Stimulated activated CD4-positive, alpha-beta T cell treated with anti-CD3 and anti-CD28 coated beads, Interleukin-2, amount 100 ng/mL, for 4 hours (primary cell): ENCODE measurements around the gene PPA2.

ENCODE experiments used
- DNase-seq: peaks from one replicate; pipeline ENCODE4 v3.0.0-alpha.2; 2020; ENCODE audit warnings: low read depth

Gene PPA2

DNA sequence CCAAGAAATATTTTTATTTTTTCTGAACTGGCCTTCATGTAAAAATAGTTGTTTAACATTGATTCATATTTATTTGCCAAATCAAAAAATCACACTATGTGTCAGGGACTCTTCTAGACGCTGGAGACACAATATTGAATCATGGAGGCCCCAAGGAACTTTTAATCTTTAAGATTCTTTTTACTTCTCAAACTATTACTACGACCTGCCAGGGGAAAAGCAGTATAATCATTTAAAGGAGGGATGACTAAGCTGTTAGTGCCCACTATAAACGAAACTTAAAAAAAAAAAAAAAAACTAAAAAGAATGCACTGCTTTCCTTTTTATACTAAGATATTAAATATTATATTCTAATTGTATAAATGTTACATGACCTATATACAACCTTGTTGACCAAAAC is 84.7 kb downstream of the PPA2 start:
- no peak for DNase-seq

DNA sequence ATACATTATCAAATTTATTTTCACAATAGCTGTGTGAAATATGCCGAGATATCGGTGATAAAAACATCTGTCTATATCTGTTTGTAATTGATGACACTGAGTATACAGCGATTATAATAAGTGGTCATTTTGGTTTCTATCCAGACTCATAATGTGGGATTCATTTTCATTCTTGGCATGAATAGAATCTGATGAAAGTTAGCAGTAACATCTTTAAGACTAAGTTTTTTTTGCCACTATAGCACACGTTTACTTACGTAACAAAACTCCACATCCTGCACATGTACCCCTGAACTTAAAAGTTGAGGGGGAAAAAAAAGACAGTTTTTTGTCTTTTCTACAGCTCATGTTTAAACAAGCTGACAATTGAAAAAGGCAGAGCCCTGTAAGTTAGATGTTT is 86.4 kb downstream of the PPA2 start:
- no peak for DNase-seq

DNA sequence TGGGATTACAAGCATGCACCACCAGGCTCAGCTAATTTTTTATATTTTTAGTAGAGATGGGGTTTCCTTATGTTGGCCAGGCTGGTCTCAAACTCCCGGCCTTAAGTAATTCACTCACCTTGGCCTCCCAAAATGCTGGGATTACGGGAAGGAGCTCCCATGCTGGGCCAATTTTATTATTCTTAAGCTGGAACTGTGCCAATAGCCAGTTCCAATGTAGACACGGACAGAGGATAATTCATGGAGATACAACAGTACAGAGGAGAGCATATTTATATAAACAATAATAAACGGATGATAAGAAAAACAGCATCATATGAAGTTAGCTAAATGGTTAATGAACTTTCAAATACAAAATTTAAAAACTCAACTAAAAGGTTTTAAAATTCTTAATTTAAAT is 87.8 kb downstream of the PPA2 start:
- DNase-seq: no peak

DNA sequence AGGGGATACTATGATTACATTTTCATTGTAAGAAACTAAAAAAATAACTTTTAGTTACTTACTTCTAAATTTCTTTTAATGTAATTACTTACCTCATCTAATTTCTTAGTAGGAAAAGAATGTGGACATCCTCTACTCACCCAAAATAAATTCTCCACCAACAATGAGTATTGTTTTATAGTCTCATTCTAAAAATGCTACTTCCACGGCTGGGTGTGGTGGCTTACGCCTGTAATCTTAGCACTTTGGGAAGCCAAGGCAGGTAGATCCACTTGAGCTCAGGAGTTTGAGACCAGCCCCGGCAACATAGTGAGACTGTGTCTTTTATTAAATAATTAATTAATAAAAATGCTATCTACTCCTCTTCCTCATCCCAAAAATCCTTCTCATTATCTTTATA is 99.8 kb downstream of the PPA2 start:
- DNase-seq: no peak

DNA sequence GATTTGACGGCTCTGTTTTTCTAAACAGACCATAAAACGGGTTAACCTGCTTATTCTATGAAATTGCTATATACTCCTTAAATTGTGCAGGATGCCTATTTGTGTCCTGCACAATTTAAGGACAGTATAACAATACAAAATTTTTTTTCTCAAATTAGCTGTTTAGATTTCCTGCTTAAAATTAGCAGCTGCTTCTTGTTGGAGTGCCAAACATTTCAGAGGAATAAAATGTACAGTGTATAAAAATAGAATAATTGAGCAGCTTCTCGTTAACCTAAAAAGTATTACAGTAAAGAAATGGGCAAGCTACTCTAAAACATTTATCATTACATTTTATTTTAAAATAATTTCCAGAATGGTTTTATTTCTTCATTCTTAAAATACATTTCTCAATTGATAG is 100.5 kb downstream of the PPA2 start:
- no peak for DNase-seq

DNA sequence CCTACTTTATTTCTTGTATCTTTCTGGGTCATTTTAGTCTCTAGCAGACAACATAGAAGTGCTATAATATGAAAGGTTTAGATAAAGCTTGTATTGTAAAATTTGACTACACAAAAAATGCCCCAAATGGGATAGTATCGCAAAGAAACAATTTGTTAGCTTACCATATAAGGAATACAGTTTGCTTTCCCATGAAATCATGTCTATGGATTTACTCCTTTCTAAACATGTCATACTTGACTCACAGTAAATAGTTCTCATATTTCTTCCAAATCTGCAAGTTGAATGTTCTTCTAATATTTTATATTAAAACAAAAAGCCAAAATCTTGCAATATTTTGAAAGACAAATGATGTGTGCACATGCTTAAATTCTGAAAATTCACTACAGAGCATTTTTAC is 103.9 kb downstream of the PPA2 start:
- no peak for DNase-seq

DNA sequence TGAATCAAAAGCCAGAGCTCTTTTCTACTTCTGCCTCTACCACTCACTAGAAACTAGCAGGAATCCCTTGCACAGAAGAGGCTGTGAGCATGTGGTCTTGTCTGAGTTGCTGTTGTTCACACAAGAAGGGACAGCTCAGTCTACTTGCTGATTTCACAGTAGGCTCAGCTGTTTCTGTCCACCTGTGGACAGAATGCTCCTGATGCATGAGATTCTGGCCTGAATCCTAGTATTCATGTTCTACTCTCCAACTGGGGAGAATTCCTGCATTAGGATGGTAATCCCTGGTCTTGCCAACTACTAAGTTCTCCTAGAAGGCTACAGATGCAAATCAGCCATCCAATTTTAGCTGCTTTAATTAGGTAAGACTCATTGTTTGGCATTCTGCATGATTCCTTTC is 112.8 kb downstream of the PPA2 start:
- DNase-seq: no peak

DNA sequence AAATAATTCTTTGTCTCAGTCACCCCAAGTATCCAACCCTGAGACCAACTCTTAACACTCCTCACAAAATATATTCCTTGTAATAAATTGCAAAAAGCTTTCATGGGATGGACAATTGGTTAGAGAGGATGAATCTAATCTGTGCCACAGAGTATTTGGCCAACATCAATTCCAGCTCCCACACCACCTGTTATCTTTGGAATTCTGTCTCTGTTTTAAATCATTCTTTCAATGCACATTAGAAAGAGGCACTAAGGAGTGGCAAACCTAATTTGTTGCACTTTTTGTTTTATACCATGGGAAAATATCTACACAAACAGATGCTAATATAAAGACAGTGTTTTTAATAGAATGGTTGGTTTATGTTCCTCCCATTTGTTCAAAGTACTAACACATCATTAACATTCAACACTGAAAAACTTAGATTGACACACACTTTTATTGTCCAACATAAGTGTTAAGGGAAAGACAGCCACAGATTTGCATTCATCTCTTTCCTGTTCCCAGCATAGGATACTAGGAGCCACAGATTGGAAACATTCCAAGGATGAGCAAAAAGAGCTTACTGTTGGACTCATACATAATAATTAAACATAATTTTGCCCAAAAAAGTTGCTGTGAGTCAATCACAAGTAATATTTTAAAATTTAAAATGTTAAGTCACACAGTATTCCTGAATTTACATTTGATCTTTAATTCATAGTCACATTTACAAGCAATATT is 116.4 kb downstream of the PPA2 start:
- no peak for DNase-seq

DNA sequence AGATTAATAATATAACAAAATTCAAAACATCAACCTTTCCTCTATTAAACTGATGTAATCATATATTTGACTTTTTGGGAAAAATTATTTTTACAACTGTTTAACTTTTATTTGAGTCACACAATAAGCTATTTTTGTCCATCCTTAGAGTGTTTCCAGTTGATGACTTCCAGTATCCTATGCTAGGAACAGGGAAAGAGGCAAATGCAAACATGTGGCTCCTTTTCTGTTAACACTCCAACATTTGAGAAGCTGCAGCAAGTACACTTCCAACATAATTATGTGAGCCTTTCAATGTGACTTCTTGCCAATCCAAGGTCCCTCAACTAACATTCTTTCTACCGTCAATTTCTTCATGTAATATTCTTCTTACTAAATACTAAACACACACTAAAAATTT is 117.7 kb downstream of the PPA2 start:
- DNase-seq: no peak

DNA sequence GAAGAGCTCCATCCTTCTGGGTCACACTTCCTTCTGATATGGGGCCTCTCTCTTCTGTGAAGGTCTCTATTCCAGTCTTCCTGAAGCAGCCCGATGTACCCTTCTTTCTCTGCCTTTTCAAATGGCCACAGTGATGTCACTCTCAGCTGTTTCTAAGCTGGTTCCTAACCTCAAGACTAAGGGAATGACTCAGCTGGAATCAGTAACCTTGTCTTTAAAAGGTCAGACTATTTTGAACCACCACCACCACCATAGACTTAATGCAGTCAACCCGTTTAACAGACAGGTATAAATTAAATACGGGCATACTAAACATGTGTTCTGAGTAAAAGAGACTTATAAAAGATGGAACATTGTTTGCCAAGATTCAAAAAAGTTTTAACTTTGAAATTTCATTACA is 121.0 kb downstream of the PPA2 start:
- no peak for DNase-seq

DNA sequence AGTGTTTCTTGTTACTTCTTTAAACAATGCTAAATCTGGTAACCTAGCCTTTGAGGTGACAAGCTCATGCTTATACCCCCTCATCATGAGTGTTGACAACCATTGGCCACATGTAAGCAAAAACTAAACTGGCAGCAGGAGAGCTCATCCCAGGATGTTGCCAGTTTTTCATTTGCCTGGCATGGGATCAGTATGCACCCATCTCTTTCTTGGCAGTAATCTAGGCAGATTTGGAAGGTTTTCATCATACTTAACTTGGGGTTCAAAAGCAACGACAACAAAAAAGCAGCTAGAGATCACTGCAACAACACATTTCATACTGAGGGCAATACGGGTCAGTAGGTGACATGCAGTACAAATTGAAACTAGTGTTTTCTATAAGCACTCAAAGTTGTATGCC is 122.0 kb downstream of the PPA2 start:
- no peak for DNase-seq

DNA sequence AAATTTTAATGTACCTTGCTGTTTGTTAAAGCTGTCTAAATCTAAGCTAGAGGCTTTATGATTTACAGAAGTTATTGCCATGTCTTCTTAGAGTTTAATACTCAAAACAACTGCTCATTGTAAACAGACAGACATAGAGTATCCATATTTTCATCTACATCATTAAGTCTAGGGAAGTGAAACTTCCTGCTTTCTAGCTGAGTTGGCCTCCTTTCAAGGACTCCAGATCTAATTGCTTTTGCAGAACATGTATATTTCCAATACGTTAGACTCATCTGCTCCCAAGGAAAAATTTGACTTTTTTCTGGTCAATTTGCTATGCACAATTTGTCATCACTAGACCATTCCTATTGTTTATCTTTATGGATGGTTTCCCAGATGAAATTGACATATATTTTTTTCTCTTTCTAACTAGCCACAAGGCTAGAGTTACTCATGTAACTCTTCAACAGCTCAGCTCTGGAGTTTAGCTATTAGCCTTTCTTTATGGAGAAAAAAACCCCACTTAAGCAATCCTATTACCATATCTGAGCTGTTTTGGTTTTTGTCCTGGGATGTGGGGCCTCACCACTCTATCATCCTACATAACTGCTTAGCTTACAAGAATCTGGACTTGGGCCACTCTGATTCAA is 122.9 kb downstream of the PPA2 start:
- DNase-seq: no peak

DNA sequence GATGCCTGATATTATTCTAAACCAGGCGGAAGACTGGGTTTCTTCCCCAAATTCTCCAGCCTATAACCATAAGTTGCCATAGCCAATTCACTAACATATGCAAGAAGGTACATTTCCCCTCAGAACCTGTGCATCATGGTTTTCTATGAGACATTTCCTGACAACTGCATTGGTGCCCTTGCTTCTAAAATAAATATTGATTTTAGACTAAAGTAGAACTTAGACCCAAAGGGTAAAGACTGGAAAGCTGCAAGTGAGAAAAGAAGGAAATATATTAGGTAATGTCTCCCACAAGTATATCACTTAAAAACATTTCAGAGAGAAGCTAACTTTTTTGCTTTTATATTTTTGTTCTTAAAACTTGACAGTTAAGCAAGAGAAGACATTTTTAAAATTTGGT is 125.1 kb downstream of the PPA2 start:
- no peak for DNase-seq

DNA sequence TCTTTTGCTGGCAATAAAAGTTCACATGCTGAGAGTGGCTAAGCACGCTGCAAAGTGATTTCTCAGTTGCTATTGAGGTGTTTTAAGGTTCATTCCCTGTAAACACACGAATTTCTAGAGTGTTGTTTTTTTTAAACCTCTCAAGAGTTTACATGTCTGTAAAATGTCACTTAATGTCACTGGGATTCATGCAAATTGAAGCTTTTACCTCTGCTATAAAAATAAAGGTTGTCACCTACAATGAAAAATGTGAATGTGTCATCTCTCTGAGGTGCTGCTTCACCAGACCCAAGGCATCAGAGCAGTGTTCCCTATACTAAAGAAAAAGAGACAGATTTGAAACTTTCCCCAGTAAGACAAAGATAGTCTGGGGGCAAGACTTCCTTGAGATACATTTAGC is 127.0 kb downstream of the PPA2 start:
- no peak for DNase-seq

DNA sequence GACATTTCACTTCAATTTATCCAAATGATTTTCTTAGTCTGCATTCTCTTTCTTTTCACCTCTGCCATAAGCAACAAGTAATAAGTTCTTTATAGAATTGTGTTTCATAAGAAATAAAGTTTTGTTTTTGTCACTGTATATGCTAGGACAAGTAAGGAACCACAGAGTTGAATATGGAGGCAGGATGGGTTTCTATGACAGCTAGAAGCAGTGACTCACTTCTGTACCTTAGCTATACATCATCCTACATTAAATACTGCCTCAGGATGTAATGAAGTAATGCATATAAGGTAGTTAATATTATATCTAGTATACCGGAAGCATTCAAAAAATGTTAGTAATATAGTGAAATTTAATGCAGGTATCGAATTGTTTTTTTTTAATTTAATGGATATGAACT is 128.0 kb downstream of the PPA2 start:
- DNase-seq: no peak

DNA sequence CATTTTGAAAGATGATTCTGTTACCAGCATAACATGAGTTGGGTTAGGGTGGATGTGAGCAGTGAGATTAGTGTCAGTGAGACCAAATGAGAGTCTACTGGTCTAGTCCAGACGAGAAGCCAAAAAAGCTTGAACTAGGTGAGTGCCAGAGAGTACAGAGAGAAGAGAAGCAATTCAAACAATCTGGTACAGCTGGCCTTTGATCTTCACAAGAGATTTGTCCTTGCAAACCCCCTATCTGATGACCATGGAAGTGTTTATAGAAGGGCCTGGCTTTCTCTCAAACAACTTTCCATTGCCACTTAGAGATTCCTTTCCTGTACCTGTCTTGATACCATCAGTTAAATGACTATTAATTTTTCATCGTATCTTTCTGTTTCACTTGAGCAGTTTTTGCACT is 128.5 kb downstream of the PPA2 start:
- DNase-seq: no peak

DNA sequence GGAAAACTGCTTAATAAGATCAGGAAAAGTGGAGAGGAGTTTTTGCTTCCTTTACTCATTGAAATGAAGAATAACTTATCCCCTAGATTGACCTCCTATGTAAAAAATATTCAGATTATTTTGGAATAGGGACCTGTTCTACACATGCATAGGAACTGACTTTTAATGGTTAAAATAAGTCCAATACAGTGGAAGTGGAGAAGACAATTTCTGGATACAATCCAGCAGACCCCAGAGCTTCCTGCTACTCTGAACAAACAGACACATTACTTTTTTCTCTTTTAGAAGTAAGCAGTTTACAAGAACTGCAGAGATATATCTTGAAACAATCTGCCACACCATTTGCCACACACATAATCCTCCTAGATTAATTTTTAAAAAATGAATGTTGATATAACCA is 129.7 kb downstream of the PPA2 start:
- no peak for DNase-seq

DNA sequence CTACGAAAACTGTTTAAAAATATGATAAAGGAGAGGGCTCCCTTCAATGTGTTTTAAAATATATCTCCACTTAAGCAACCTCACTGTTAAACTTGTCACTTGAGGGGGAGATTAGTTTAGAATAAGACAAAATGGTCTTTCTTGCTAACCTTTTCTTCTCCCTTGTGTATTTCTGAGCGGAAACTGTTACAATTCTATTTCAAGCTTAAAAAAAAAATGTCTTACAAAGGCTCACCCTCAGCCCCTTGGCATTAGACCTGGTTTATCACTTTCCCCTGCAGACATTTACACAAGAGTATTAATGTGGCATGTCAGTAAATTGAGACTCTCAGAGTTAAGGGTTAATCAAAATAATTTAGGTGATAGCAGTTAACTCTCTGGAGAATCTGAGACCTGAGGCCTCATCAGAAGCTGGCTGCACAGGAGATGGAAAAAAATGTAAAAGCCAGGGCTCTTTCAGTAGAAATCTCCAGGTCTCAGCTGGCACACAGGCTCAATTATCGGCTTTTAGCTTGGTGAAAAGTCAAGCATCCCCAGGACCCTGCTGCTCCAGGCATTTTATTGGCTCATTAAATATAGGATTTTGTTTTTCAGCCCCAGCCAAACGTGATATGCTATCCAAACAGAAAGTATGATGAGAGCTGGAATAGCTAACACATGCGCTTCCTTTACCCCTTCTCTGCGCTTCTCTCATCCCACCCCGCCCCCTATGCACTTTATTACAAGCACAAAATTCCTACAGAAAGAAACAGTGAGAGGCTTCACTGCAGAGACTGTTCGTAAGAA is 130.5 kb downstream of the PPA2 start:
- DNase-seq: no peak

DNA sequence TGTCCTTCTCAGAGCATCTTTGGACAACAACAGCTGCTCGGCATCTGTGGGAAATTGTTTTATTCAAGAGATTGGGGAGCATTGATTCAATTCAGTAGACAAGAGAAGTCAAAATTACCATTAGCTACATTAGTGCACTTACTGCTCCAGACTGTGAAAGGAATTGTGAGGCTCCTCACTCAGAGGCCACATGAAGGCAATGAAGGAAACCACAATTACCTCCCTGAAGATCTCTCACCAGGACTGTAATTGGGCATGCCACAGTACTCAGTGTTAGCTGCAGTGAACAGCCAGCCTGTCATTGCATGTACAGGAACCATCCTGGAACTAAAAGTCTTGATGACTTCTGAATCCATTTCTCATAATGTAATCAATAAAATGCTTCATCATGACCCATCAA is 144.8 kb downstream of the PPA2 start:
- DNase-seq: no peak

DNA sequence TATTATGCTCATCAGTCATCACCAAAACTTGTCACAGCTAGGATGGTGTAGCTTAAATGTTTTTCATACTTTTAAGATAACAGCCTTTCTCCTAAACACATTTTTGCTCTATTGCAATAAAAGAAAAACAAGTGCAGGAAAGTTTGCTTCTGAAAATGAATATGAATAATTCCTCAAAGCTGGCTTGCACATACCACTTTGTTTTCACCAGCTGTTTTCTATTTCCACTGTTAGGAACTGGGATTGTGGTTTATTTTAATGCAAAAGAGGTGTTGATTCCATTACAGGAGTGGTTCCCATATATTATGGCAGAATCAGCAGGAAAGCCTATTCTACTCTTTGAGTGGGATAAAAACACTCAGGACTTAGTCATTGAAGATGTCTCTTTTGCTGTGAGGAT is 145.9 kb downstream of the PPA2 start:
- DNase-seq: no peak

DNA sequence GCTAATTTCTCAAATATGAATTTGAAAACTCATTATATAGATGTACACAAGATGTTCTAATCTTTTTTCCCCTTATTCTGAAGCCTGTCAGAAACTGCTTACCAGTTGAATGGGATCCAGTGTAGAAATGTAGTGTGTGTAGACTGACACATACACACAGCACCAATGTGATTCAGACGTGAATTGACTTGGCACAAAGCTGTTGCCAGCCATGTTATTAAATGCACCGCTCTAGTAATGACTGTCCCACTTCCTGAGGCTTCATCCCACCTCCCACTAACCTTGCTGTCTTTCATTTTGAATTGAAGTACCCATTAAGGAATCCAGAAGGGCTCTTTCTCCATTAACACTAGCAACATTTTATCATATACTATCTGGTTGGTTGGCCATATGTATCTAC is 146.6 kb downstream of the PPA2 start:
- DNase-seq: no peak
